ENCODE measurements around the gene FHIT.

Gene FHIT

DNA sequence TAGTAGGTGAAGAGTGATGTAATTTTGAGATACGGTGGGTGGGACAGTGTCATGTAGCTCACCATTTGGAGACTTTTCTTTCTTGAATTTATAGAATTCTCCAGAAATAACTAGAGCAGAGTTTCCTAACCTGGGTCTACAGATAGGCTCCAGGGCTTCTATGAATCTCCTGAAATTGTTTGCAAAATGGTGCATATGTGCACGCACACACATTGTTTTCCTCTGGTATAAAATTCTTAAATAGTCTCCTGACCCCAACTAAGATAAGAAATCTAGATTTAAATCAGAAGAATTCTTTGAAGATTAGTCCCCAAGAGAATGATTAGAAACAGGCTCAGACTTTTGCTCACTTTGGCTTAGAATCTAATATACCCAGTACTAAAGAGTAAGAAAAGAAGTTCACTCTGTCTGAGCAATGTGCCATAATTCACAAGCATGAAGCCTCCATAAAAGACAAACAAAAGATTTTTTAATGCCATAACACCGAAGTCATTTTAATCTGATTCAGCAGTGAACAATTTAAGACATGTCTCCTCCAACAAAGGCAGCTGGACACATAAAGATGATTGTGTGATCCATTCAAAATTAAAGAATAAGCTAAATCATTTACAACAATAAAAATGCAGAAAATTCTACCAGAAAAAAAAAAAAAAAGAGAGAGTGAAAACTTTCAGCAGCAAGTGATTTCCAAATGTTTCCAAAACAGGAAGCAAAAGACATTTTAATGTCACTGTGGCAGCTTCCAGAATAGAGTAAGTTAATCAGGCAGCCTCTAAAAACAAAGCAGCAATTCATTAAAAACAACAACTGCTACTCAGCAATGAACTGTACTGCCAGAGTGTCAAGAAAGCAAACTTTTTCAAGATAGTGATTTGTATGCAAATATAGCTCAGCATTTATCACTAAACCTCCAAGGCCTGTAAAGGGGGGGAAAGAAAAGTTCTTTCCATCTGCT is 1225.9 kb downstream of the FHIT start:
- DNase-seq (ENCODE audit: insufficient read length, low spot score) (no peak), FAIRE-seq (no peak)
- TF ChIP-seq, protein P1, sequence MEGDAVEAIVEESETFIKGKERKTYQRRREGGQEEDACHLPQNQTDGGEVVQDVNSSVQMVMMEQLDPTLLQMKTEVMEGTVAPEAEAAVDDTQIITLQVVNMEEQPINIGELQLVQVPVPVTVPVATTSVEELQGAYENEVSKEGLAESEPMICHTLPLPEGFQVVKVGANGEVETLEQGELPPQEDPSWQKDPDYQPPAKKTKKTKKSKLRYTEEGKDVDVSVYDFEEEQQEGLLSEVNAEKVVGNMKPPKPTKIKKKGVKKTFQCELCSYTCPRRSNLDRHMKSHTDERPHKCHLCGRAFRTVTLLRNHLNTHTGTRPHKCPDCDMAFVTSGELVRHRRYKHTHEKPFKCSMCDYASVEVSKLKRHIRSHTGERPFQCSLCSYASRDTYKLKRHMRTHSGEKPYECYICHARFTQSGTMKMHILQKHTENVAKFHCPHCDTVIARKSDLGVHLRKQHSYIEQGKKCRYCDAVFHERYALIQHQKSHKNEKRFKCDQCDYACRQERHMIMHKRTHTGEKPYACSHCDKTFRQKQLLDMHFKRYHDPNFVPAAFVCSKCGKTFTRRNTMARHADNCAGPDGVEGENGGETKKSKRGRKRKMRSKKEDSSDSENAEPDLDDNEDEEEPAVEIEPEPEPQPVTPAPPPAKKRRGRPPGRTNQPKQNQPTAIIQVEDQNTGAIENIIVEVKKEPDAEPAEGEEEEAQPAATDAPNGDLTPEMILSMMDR (IDR thresholded peaks at IDR 0.05; ENCODE audit: insufficient read depth, missing control alignments), result no peak

DNA sequence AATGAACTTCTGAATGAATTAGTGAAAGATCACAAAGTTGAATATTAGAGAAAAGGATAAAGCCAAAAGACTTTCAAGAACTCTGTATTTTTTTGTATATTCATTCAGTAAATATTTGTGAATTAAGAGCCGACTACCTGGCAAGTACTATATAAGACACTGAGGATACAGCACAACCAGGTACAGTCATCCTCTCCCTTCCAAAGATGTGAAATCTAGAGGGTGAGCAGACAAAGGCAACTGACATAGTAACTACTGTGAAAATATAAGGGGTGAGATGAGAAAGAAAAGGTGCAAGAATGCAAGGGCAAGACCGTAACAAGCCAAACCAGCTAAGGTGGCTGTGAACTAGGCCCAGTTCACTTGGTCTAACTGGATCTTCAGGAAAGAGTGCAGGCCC is 1226.9 kb downstream of the FHIT start:
- TF ChIP-seq, protein P1 (IDR thresholded peaks at IDR 0.05; ENCODE audit: insufficient read depth, missing control alignments), result no peak
- no peak for FAIRE-seq
- no peak for DNase-seq (ENCODE audit: insufficient read length, low spot score)

DNA sequence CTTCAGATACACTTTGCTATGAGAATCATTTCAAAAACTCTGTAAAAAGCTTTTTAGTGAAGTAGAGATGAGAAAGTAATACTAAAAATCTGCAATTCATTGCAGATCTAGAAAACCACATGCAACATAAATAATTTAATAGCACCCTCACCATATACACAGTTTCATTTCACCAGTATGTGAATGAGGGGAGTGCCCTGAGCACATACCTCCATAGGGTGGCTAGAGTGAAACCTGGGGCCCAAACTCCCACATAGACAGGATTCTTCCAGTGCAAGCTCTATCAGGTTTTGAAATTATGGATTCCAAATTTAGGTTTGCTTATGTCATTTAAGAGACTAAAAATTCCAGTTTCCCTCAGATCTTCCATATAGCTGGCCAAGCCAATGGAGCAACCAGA is 1228.1 kb downstream of the FHIT start:
- FAIRE-seq, result no peak
- DNase-seq (ENCODE audit: insufficient read length, low spot score), result no peak
- TF ChIP-seq, protein P1 (IDR thresholded peaks at IDR 0.05; ENCODE audit: insufficient read depth, missing control alignments), result no peak

DNA sequence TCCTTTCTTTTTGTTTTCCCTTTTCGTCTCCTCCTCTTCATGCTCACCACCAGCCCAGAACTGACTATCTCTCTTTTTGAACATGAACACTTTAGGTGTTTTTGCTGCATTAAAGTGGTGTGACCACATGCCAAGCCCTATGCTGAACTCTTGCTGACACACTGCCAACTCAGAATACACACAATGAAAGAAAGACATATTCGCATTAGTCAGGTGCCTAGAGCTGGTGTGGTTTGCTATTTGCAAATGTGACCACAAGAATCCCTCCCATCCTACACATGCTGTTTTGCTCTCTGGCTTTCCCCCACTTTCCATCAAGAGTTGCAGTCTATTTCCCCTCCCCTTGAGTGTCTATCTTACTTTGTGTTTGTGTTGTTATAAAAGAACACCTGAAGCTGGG is 1233.6 kb downstream of the FHIT start:
- no peak for FAIRE-seq
- TF ChIP-seq, protein P1 (IDR thresholded peaks at IDR 0.05; ENCODE audit: insufficient read depth, missing control alignments), result no peak
- DNase-seq (ENCODE audit: insufficient read length, low spot score), result no peak

DNA sequence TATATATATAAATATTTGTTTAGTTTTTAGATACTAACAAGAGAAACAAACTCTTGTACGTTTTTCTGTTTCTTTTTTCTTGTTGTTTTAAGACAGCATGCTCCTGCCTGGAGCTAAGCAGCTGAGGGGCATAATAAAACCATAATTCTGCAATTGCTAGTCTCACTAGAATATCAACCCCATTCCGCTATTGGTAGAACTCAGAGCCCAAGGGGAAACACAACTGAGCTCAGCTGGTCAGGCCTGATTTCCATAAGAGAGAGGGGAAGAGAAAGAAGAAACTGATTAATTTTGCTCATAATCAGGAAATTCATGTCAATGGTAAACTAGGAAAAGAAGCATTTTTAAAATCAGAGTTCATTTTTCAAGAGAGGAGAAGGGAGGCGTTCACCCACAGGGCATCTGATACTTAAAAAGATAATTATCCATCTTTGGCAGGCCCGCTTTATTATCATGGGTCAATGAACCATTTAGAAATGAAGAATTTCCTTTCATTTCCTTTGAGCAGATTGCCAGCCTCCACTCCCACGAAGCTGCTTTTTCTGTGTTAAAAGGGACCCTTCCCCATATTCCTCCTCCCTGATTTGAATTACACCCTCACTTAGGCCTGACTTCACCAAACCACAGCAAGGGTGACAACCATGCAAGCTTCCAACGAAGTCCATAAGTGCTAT is 1236.1 kb downstream of the FHIT start:
- TF ChIP-seq, protein P1 (IDR thresholded peaks at IDR 0.05; ENCODE audit: insufficient read depth, missing control alignments), result no peak
- DNase-seq (ENCODE audit: insufficient read length, low spot score) (no peak), FAIRE-seq (no peak)

DNA sequence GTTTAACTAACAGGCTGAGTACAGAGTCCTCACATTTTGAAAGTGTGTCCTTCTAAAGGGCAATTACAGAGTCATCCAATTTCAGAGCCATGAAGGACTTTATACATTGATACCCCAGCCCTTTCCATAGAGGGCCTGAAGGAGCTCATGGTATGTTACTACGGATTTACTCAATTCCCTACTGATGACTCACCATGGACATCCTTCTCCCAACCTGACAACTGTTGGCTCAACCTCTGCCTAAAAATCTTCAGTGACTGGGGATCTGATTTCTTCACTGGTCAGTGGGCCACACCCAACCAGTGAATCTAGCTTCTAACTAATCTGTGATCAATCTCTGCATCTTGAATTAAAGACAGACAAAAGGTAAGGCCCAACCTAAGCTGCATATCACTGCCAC is 1238.0 kb downstream of the FHIT start:
- no peak for FAIRE-seq
- no peak for DNase-seq (ENCODE audit: insufficient read length, low spot score)
- TF ChIP-seq, protein P1 (IDR thresholded peaks at IDR 0.05; ENCODE audit: insufficient read depth, missing control alignments), result no peak

DNA sequence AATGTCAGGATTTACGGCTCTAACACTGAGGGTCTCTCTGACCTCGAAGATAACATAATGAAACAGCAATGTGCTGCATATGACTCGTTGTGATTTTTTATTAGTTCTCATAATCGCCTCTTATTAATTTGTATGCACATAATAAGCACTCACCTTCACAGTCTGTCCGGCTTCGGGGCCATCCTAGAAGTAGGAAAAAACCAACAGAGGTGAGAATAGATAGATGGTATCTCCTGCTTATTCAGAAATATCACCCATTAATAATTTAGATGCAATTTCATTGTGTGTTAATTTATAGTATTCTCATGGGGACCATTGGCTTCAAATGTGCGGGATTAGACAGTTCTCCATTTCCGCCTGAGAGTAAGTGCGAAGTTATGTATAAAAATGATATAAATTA is 1240.0 kb downstream of the FHIT start:
- TF ChIP-seq, protein P1 (IDR thresholded peaks at IDR 0.05; ENCODE audit: insufficient read depth, missing control alignments), result no peak
- DNase-seq (ENCODE audit: insufficient read length, low spot score) (no peak), FAIRE-seq (no peak)

Measured in D721Med (cell line).